HG03439 (cell line): Measurements from ENCODE around the gene OR4D2.
"Not testable (repeated sequence)": the region's sequence is repeated elsewhere in the genome, so short reads cannot be mapped to it uniquely, and the experiment has no call there.

Experiments used
- ATAC-seq: cut with Tn5 transposase; IDR thresholded peaks from one replicate; pipeline ENCODE4 v1.9.1; 2021; ENCODE audit warnings: mild to moderate bottlenecking, moderate library complexity; ENCODE audit not compliant: unreplicated experiment

The OR4D2 gene

GRCh38 chr17:58166682-58167081 is at the start of gene OR4D2:
Gene OR4D2, plus strand, starts transcription at chr17:58166982. Its CDS starts 2,674 bp downstream, at chr17:58169656.
- ATAC-seq = no peak

DNA sequence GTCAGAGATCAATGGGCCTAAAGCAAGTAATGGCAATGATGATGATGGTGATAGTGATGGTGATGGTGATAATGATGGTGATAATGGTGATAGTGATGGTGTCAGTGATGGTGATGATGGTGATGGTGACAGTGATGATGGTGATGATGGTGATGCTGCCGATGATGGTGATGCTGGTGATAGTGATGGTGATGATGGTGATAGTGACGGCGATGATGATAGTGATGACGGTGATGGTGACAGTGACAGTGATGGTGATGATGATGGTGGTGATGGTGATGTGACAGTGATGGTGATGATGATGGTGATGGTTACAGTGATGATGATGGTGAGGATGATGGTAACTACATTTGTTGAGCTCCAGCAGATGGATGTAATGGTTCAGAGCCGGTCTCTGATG is 49.4 kb upstream of the OR4D2 start:
- no peak for ATAC-seq

- no peak for ATAC-seq
Measured at GRCh38 chr17:58119491-58119890, 47.3 kb upstream of the OR4D2 start.

GRCh38 chr17:58120195-58120822 is 46.5 kb upstream of the OR4D2 start:
- ATAC-seq = no peak

DNA sequence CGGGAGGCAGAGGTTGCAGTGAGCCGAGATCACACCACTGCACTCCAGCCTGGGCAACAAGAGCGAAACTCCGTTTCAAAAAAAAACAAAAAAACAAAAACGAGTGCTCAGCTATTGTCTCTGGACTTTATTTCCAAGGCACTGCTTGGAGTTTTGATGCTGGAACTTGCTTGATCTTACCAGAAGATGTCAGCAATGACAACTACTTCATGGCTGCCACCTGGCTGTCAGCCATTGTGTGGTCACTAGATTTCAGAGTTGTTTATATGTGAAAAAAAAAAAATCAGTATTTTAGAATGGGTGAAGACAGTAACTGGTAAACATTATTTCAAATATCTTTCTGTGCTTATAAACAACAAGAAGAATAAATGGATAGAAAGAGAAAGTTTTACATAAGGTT is 44.9 kb upstream of the OR4D2 start:
- ATAC-seq = no peak

DNA sequence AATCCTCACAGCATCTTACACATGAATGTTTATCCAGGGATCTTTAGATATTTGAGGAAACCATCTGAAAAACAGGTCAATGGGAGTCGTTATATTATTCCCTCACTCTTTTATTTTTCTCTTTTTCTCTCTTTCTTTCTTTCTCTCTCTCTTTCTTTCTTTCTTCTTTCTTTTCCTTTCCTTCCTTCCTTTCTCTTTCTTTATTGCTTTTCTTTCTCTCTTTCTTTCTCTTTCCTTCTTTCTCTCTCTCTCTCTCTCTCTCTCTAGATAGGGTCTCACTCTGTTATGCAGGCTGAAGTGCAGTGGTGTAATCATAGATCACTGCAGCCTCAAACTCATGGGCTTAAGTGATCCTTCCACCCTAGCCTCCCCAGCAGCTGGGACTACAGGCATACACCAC is 38.9 kb upstream of the OR4D2 start:
- no peak for ATAC-seq

GRCh38 chr17:58132697-58133096 is 34.1 kb upstream of the OR4D2 start:
- ATAC-seq = not testable (repeated sequence)

GRCh38 chr17:58136669-58137279 is 30.0 kb upstream of the OR4D2 start:
- ATAC-seq = no peak

GRCh38 chr17:58141505-58141904 is 25.3 kb upstream of the OR4D2 start:
- no peak for ATAC-seq

GRCh38 chr17:58143335-58143734 is 23.4 kb upstream of the OR4D2 start:
- not testable (repeated sequence) for ATAC-seq

DNA sequence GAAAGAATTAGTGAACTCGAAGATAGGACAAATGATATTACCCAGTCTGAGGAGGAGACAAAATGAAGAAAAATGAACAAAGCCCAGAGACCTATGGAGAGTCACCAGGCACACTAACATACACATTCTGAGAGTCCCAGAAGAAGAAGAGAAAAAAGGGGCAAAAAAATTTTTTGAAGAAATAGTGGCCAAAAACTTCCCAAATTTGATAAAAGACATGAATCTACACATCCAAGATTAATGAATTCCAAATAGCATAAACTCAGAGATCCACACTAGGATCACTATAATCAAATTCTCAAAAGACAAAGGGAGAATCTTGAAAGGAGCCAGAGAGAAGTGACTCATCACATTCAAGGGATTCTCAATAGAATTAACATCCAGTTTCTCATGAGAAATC is 22.0 kb upstream of the OR4D2 start:
- no peak for ATAC-seq

- no peak for ATAC-seq
Measured at GRCh38 chr17:58147930-58148434, 18.8 kb upstream of the OR4D2 start, which contains the start of gene OR4D1. Gene OR4D1, plus strand, starts transcription at chr17:58148384. Its CDS starts 6,770 bp downstream, at chr17:58155154.

DNA sequence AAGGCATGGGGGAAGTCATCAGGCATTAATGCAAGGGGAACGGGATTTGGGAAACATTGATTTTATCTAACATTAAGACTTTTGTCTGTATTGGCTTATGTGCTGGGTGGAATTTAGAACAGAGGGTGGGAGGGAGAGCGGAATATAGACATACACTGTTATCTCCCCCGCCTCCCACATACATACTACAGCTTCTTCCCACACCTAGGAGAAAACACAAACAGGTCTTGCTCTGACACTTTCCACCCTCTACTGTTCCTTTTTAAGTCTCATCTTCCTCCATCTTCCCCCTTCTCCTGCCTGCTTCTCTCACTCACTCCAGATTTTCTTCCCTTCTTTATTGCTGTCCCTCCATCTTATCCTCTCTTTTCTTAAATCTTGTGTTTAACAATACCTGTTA is 18.2 kb upstream of the OR4D2 start:
- ATAC-seq = no peak

- ATAC-seq = no peak
Measured at GRCh38 chr17:58150394-58150793, 16.4 kb upstream of the OR4D2 start.

DNA sequence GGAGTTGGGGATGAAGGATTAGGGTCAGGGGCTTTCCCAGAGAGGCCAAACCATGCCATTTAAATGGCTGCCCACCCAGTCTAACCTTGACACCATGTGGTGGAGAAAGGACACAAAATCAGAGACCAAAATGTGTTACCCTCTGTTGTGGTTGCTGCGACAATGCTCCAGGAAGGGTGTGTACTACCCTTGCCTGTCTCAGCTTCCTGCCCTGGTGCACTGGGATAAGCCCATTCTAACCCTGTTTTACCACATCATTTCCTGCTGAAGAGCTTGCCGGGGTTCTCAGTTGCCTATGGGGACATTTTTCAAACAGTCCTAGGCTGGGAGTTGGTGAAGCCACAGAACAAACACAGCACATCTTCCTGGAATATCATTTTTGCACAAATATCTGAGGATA is 13.7 kb upstream of the OR4D2 start:
- no peak for ATAC-seq

DNA sequence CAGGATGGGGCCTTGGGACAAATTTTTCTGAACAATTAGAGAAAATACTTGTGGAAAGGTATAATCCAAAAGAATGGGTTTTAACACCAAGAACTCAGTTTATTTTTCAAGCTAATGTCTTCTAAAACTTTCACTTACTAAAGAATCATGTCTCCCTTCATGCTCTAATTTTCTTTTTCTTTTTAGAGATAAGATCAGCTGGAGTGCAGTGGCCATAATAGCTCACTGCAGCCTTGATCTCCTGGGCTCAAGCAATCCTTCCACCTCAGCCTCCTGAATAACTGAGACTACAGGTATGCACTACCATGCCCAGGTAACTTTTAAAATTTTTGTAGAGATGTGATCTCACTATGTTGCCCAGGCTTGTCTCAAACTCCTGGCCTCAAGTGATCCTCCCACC is 13.1 kb upstream of the OR4D2 start:
- no peak for ATAC-seq

DNA sequence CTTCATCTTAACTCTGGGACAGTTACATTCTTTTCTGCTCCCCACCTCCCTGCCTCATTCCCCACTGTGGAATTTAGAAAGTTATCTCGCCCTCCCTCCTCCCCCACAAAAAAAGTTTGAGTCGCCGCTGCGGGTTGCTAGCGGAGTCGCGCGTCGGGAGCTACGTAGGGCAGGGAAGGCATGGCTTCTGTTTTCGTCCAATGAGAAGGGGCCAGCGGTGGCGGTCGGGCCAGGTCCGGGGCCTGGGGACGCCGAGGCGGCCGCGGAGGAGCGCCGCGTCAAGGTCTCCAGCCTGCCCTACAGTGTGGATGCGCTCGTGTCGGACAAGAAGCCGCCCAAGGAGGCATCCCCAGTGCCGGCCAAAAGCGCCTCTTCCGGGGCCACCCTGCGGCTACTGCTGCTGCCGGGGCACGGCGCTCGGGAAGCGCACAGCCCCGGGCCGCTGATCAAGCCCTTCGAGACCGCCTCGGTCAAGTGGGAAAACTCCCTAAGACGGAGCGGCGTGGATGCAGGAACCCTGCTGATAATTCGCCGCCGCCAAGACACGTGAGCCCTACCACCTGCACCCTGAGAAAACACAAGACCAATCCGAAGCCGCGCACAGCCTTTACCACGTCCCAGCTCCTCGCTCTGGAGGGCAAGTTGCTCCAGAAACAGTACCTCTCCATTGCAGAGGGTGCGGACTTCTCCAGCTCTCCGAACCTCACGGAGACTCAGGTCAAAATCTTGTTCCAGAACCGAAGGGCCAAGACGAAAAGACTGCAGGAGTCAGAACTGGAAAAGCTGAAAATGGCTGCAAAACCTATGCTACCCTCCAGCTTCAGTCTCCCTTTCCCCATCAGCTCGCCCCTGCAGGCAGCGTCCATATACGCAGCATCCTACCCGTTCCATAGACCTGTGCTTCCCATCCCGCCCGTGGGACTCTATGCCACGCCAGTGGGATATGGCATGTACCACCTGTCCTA is 9.7 kb upstream of the OR4D2 start:
- ATAC-seq = no peak

- no peak for ATAC-seq
Measured at GRCh38 chr17:58158181-58158580, 8.6 kb upstream of the OR4D2 start.

GRCh38 chr17:58161566-58161965 is 5.2 kb upstream of the OR4D2 start:
- no peak for ATAC-seq

GRCh38 chr17:58165981-58166380 is 801 bp upstream of the OR4D2 start:
- no peak for ATAC-seq

GRCh38 chr17:58170622-58171021 is 3.8 kb downstream of the OR4D2 start:
- no peak for ATAC-seq
